ENCODE measurements around the gene SLC11A2.
"Not testable (repeated sequence)": the region's sequence is repeated elsewhere in the genome, so short reads cannot be mapped to it uniquely, and the experiment has no call there.

Gene SLC11A2

DNA sequence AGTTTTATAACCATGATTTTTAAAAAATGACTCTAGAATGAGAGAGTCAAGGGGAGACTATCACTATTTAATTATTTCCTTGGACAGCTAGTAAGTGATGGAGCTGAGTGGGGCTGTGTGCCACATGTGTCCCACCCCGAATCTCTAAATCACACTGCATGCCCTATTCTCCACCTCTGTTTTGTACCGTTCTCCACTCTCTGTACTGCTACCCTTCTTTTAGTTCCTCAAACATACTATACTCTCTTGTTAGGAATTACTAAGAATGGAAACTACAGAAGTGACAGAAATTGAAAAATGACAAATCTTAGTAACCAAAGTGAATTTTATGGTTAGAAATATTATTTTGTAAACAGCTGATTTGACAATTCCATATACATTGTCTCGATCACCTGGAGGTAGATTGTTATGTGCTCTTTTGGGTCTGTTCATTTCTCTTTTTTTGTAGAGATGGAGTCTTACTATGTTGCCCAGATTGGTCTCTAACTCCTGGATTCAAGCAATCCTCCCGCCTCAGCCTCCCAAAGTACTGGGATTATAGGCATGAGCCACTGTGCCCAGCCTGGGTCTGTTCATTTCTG lies 35.9 kb downstream of the SLC11A2 start:
- DNase-seq (ENCODE audit: low read depth): no peak

DNA sequence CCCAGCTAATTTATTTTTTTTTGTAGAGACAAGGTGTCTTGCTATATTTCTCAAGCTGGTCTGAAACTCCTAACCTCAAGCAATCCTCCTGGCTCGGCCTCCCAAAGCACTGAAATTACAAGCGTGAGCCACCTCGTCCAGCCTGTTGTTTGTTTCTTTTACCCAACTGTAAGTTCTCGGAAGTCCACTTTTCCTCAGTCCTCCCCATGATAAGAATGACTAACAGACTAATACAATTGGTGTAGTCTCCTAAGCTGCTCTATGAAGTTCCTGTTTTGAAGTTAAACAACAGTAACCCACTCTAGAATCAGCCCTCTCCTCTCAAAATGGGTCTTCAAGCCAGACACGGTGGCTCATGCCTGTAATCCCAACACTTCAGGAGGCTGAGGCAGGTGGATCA lies 37.3 kb downstream of the SLC11A2 start:
- DNase-seq (ENCODE audit: low read depth): no peak

- DNase-seq (ENCODE audit: low read depth): no peak
These were observed 38.1 kb downstream of the SLC11A2 start for GRCh38 chr12:50988051-50988450.

- no peak for DNase-seq (ENCODE audit: low read depth)
These were observed 39.0 kb downstream of the SLC11A2 start for GRCh38 chr12:50986966-50987737.

DNA sequence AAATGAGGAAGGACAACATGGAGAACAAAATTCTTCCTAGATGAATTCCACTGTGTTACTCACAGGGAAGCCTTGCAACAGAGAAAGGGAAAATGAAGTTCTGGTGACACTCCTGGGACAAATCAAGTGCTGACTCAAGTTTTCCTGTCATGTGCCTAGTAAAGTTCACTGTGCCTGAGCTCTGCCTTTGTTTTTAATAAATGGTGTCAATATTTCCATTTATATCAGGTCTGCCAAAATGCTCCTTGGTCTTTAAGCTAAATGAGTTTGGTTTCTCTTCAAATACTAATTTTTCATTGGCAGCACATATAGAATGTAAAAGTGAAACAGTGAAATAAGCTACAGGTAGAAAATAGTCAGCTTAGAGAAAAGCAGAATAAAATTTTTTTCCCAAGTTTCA lies 40.9 kb downstream of the SLC11A2 start:
- no peak for DNase-seq (ENCODE audit: low read depth)

- DNase-seq (ENCODE audit: low read depth): no peak
These were observed 41.4 kb downstream of the SLC11A2 start for GRCh38 chr12:50984586-50985298.

DNA sequence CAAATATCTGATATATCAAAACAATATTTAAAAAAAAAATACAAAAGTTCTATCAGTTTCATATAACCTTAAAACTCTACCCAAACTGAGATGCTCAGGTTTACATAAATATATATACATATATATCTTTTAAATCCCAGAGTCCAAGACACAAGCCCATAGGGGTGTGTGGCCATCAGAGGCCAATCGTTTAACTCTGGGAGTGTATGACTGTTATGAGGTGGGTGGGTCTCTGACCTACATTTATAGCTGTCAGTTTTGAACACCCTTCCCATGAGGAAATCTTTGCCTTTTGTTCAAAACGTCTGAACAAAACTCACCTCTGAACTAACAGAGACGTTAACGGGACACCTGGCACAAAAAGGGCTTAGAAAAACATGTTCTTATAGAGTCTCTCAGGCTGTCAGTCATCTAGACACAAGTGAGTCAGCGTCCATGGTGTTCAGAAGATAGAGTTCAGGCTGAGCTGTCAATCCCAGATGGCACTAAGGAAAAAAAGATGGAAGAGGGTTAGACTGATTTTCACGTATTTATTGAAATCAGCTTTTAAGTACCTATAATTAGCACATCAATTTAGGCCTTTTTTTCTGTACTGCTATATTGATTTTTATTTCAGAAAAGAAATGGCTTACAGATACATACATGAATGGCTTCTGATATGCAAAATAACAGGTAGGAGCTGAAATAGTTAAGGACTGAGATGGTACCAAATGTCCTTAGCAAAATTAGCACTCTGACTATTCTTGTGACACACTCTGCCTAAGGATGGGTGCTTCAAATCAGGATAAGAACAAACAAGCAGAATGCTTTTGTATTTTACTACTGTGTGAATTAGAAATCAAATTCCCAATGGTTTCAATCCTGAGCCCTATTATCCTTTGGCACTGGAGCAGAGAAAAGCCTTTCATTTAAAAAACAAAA lies 44.6 kb downstream of the SLC11A2 start:
- DNase-seq (ENCODE audit: low read depth): no peak

GRCh38 chr12:50980545-50980944 lies 45.6 kb downstream of the SLC11A2 start:
- no peak for DNase-seq (ENCODE audit: low read depth)

- DNase-seq (ENCODE audit: low read depth): no peak
These were observed 46.7 kb downstream of the SLC11A2 start for GRCh38 chr12:50979369-50980052.

- DNase-seq (ENCODE audit: low read depth): no peak
These were observed 54.2 kb downstream of the SLC11A2 start for GRCh38 chr12:50971946-50972345.

DNA sequence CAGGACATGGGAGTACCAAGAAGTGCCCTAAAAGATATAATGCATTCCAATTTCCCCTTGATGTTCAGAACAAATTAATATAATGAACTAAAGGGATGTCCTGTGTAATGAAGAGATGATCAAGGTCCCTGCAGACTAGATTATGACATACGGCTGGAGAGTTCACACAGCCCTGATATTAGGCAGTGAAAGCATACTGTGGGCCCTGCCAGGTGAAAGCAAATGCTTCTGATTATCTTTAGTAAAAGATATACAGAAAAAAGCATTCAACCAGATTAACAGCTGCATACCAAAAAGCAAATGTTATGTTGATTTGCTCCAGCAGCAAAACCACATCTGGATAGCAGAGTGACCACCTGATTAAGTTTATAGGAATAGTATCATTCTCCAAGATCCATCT lies 61.8 kb downstream of the SLC11A2 start:
- DNase-seq (ENCODE audit: low read depth): no peak

DNA sequence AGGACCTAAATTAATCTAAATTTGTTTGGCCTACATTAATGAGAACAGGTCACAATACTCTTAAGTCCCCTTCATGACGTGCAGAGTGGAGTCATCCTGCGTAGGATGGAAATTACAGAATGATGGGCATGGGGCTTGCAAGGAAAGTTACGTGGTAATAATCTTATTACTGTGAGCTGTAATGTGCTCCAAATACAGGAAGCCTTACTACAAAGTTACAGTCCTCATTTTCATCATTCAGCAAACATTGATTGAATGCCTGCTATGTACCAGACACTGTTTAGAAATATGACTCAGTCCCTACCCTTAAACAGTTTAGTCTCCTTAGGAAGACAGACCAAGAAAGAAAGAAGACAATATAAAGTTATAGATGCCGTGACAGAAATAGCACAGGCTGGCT lies 64.5 kb downstream of the SLC11A2 start:
- no peak for DNase-seq (ENCODE audit: low read depth)

DNA sequence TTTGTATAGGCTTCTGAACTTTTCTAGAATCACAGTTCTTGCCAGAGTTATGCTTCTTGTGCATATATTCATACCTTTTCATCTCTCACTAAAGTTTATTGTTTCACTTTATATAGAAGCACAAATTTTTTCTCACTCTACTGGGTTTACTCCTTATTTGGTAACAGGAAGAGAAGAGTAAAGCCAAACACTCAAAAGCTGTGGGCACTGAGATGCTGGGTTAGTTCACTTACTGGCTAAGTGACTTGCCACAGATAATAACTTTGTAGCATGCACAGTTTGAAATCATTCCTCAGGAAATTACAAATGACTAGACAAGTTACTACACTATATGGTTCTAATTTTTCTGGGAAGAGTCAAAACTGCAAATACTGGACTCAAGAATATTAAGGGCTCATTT lies 66.1 kb downstream of the SLC11A2 start:
- no peak for DNase-seq (ENCODE audit: low read depth)

GRCh38 chr12:50955697-50956096 lies 70.5 kb downstream of the SLC11A2 start:
- DNase-seq (ENCODE audit: low read depth): no peak

DNA sequence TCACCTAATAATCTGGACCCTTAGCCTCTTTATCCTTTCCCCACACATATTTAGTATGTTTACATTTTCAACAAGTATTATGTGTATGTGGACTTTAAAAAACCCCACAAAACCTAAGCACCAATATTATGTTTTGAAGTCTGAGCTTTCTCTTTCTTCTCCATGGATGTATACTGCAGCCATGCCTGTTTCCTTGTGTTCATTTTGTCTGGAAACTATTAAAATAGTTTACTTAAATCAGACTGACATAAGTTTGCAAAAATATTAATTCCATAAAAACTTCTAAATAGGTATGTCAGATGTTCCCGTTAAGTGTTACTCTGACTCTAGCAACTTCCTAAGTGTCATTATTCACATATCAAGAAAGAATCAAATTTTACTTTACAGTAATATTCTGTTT lies 70.9 kb downstream of the SLC11A2 start:
- DNase-seq (ENCODE audit: low read depth): no peak

DNA sequence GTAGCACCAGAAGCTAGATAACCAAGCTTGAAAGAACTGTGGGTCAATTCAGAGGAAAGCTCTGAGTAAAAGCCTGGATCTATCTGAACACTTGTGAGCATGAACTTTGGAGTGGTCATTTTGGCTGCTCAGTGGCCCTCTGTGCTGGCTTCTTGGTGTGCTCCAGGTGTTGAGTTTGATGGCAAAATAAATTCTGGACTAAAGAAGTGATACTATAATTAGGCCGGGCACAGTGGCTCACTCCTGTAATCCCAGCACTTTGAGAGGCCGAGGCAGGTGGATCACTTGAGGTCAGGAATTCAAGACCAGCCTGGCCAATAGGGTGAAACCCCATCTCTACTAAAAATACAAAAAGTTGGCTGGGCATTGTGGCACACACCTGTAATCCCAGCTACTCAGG lies 71.4 kb downstream of the SLC11A2 start:
- DNase-seq (ENCODE audit: low read depth): not testable (repeated sequence)

DNA sequence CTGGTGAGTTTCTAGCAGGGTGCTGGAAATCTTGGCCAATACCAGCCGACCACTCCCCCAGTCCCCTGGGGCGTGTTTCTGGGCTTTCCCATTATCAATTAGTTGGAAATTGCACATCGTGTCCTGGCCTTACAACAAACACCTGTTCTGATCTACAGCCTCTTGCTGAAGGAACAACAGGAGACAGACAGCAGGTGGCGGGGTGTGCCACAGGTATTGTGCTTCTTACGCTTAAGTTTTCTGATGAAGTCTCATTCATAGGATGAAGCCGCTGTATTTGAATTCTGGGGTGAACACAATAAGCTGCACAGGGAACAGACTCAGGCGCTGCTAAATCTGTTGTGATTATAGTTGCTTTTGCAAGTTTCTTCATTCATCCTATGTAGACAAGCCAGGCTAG lies 73.1 kb downstream of the SLC11A2 start:
- DNase-seq (ENCODE audit: low read depth): no peak

- no peak for DNase-seq (ENCODE audit: low read depth)
These were observed 73.7 kb downstream of the SLC11A2 start, which contains the start of gene HIGD1C for GRCh38 chr12:50952510-50952909. HIGD1C (plus strand) TSS chr12:50952544; CDS start chr12:50953999, 1,455 bp downstream.

DNA sequence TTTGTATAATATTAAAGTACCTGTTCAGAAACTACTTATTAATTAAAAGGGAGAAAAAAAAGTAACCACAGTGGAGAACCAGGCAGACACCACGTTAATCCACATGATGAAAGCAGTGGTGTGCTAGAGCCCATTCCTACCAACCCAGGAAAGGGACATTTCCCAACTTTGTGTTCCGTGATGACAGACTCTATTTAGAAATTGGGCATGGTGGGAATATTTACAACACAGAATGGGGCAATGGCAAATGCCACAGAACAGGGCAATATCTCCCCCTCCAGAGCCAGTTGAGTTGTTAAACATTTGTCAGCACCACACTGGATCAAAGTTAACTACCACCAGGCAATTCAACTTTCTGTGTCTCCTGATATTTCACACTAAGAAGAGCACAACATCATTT lies 75.1 kb downstream of the SLC11A2 start:
- DNase-seq (ENCODE audit: low read depth): no peak

- no peak for DNase-seq (ENCODE audit: low read depth)
These were observed 76.3 kb downstream of the SLC11A2 start for GRCh38 chr12:50949801-50950302.

GRCh38 chr12:50948798-50949197 lies 77.4 kb downstream of the SLC11A2 start:
- no peak for DNase-seq (ENCODE audit: low read depth)
